ENCODE measurements around the gene COL2A1. TPM values are rescaled to one million over a fixed set of nuclear protein-coding genes. Genes with fewer than 3 reads are reported as not detected.

The COL2A1 gene
- total RNA-seq, 1 donor from 2014 or later, result 69.1 TPM

DNA sequence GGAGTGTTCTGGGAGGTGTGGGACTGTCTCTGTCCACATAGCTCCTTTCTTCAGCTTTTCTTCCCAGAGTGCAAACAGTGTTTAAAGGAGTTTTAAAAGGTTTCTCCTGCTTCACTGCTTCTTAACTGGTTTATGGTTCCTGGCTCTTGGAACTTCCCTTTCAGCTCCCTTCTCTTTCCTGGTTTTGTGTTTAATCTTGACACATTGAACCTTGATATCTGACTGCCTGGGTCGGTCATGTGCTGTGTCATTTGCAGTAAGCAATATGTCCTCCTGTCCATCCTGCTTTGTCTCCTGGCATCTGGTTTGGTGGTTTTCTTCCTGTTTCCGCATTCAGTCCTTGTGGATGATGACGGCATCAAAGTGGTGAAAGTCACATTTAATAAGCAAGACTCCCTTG lies 38.7 kb downstream of the COL2A1 start:
- Histone ChIP-seq H3K27ac (no peak overlapping the region), H3K4me2 (no peak overlapping the region), H3K79me2 (ENCODE audit: low read depth) (no peaks in the 10 kb centered on the region), H3F3A (ENCODE audit: low read depth) (peaks cover 6% of the 10 kb centered on the region), H4K20me1 (ENCODE audit: low read depth) (no peaks in the 10 kb centered on the region), H3K4me1 (peaks cover 7% of the 10 kb centered on the region), H3K36me3 (no peaks in the 10 kb centered on the region), H3K9me3 (ENCODE audit: low read depth) (no peaks in the 10 kb centered on the region), H3K27me3 (peaks cover 44% of the 10 kb centered on the region), H2AFZ (replicated peaks) (no peak overlapping the region), H3K4me3 (no peak overlapping the region), H3K9ac (no peak overlapping the region)
- DNase-seq (ENCODE audit: low spot score), result no peak
- peaks cover 5% of the 10 kb centered on the region for H3K27me3 Mint-ChIP-seq (ENCODE audit: insufficient read depth, low read depth)
- no peak overlapping the region for H3K27ac Mint-ChIP-seq
- no peaks in the 10 kb centered on the region for H3K9me3 Mint-ChIP-seq
- no peak for TF ChIP-seq EZH2phosphoT487 (IDR thresholded peaks at IDR 0.05)
- TF ChIP-seq, protein P1, sequence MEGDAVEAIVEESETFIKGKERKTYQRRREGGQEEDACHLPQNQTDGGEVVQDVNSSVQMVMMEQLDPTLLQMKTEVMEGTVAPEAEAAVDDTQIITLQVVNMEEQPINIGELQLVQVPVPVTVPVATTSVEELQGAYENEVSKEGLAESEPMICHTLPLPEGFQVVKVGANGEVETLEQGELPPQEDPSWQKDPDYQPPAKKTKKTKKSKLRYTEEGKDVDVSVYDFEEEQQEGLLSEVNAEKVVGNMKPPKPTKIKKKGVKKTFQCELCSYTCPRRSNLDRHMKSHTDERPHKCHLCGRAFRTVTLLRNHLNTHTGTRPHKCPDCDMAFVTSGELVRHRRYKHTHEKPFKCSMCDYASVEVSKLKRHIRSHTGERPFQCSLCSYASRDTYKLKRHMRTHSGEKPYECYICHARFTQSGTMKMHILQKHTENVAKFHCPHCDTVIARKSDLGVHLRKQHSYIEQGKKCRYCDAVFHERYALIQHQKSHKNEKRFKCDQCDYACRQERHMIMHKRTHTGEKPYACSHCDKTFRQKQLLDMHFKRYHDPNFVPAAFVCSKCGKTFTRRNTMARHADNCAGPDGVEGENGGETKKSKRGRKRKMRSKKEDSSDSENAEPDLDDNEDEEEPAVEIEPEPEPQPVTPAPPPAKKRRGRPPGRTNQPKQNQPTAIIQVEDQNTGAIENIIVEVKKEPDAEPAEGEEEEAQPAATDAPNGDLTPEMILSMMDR (IDR thresholded peaks at IDR 0.05), result no peak
- no peak for TF ChIP-seq EZH2 (IDR thresholded peaks at IDR 0.05)
- no peak overlapping the region for H3K4me3 Mint-ChIP-seq
- peaks cover 16% of the 10 kb centered on the region for H3K36me3 Mint-ChIP-seq
- H3K4me1 Mint-ChIP-seq, result peaks cover 14% of the 10 kb centered on the region

DNA sequence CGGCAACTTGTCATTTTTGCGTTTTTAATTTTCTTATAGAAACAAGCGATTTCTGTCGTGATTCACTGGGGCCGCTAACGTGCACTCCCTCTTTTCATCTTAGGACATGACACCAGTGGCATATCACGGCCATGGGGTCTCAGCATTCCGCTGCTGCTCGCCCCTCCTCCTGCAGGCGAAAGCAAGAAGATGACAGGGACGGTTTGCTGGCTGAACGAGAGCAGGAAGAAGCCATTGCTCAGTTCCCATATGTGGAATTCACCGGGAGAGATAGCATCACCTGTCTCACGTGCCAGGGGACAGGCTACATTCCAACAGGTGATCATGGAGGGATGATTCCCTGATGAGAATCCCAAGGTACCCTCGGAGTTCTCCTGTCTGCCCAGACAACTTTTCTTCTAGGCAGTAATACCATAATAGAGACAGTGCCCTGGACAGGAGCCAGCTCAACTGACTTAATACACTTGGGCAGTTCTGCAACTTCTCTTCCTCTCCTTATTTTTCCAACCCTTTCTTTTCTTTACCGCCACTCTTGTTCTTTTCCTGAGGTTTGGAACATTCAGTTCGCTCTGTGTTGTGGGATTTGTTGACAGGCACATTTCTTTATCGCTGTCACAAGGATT lies 40.1 kb downstream of the COL2A1 start:
- H3K79me2 ChIP-seq (ENCODE audit: low read depth), result no peaks in the 10 kb centered on the region
- no peak overlapping the region for H3K27ac ChIP-seq
- Mint-ChIP-seq H3K4me1 (peaks cover 14% of the 10 kb centered on the region), H3K4me3 (peak overlapping the region; percentile 95), H3K27ac (no peak overlapping the region), H3K36me3 (peaks cover 16% of the 10 kb centered on the region), H3K9me3 (peaks cover 8% of the 10 kb centered on the region), H3K27me3 (ENCODE audit: insufficient read depth, low read depth) (peaks cover 12% of the 10 kb centered on the region)
- no peaks in the 10 kb centered on the region for H3K9me3 ChIP-seq (ENCODE audit: low read depth)
- H3K4me1 ChIP-seq, result peaks cover 7% of the 10 kb centered on the region
- H3K27me3 ChIP-seq, result peaks cover 44% of the 10 kb centered on the region
- H3F3A ChIP-seq (ENCODE audit: low read depth), result peaks cover 6% of the 10 kb centered on the region
- H3K4me3 ChIP-seq, result peak overlapping the region; percentile 60
- H4K20me1 ChIP-seq (ENCODE audit: low read depth), result no peaks in the 10 kb centered on the region
- peak; percentile 45 for DNase-seq (ENCODE audit: low spot score)
- peak overlapping the region; percentile 96 for H3K4me2 ChIP-seq
- H3K36me3 ChIP-seq, result no peaks in the 10 kb centered on the region
- no peak overlapping the region for H3K9ac ChIP-seq
- H2AFZ ChIP-seq (replicated peaks), result peak overlapping the region; percentile 90
- TF ChIP-seq EZH2 (IDR thresholded peaks at IDR 0.05) (no peak), EZH2phosphoT487 (IDR thresholded peaks at IDR 0.05) (peak; percentile 29)
- TF ChIP-seq, protein P1 (IDR thresholded peaks at IDR 0.05), result no peak

DNA sequence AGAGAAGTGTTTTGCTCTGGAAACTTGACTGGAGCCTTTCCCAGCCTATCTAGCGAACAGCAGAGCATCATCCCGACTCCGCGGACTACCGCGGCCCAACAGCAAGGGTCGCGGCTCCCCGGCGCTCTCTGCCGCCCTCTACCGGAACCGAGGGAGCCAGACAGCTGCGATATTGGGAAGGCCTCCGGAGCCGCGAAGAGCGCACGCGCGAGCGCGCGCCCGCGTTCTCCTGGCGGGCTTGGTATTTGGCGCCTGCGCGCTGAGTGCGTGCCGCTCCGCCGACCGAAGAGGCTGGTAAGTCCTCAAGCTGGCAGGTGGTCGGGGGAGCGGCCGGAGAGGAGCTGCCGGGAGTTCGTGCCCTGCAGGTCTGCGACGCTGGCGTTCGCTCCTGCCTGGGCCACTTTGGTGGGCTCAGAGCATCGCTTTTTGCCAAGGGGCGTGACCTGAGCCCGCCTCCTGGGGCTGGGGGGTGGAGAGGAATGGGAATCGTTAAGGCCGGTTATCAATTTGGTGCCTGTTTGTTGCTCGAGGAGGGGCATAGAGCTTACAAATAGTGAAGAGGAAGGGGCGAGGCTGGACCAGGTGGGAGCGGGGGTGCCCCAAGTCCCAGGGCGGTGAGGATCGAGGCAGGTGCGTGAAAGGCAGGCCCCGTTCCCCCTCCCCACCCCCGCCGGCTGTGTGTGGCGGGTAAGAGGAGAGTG lies 40.8 kb downstream of the COL2A1 start, which contains the start of gene TMEM106C:
Gene TMEM106C (plus strand): TSS at position 257 of the 701 bp plus-strand sequence. CDS start 641 bp downstream, outside the sequence.
- Mint-ChIP-seq H3K27ac (no peak within 1 kb of the TSS), H3K9me3 (peaks cover 10% of the 10 kb centered on the region), H3K4me1 (peaks cover 14% of the 10 kb centered on the region), H3K27me3 (ENCODE audit: insufficient read depth, low read depth) (peaks cover 12% of the 10 kb centered on the region), H3K4me3 (peak within 1 kb of the TSS; percentile 95), H3K36me3 (peaks cover 16% of the 10 kb centered on the region)
- TF ChIP-seq, protein P1 (IDR thresholded peaks at IDR 0.05), result peak; percentile 93
- TF ChIP-seq EZH2phosphoT487 (IDR thresholded peaks at IDR 0.05), result peak; percentile 47
- peak; percentile 41 for TF ChIP-seq EZH2 (IDR thresholded peaks at IDR 0.05)
- Histone ChIP-seq H4K20me1 (ENCODE audit: low read depth) (no peaks in the 10 kb centered on the region), H3K4me1 (peaks cover 7% of the 10 kb centered on the region), H3K27me3 (peaks cover 44% of the 10 kb centered on the region), H3K4me2 (peak within 1 kb of the TSS; percentile 96), H3F3A (ENCODE audit: low read depth) (peaks cover 6% of the 10 kb centered on the region), H2AFZ (replicated peaks) (peak within 1 kb of the TSS; percentile 90), H3K27ac (no peak within 1 kb of the TSS), H3K9ac (no peak within 1 kb of the TSS), H3K4me3 (peak within 1 kb of the TSS; percentile 60), H3K9me3 (ENCODE audit: low read depth) (no peaks in the 10 kb centered on the region), H3K79me2 (ENCODE audit: low read depth) (no peaks in the 10 kb centered on the region), H3K36me3 (no peaks in the 10 kb centered on the region)
- DNase-seq (ENCODE audit: low spot score), result peak; percentile 99

Data from neural progenitor cell (in vitro differentiated cells).